PFSK-1 (cell line): ENCODE data around the gene AP5Z1.

Experiments
- FOXP2 ChIP-seq: optimal IDR thresholded peaks from 2 replicates; pipeline ENCODE3; 2011; ENCODE audit warnings: borderline replicate concordance, control low read depth, inconsistent platforms; ENCODE audit not compliant: insufficient read depth; ENCODE audit errors: extremely low read length, extremely low read depth
- POLR2AphosphoS5 ChIP-seq: IDR thresholded peaks from 2 replicates; pipeline ENCODE4 v1.6.1; 2012; ENCODE audit warnings: low read depth, mild to moderate bottlenecking, control low read depth, low read length, moderate library complexity
- SIN3A ChIP-seq: IDR thresholded peaks from 2 replicates; pipeline ENCODE4 v1.6.1; 2012; ENCODE audit warnings: mild to moderate bottlenecking, low read length, moderate library complexity, borderline replicate concordance; ENCODE audit not compliant: insufficient read depth
- TAF1 ChIP-seq: IDR thresholded peaks from 2 replicates; pipeline ENCODE4 v1.6.1; 2012; ENCODE audit warnings: low read length, control low read depth, borderline replicate concordance; ENCODE audit not compliant: insufficient read depth
- TF ChIP-seq, protein P1 (sequence below), 2 experiments: IDR thresholded peaks; 2 replicates each; pipeline versions ENCODE4 v1.6.1 to v1.8.0; 2011 to 2012; ENCODE audit warnings: low read depth in 2 of 2, low read length in 2 of 2, control low read depth in 1 of 2, inconsistent platforms in 1 of 2, mild to moderate bottlenecking in 1 of 2, moderate library complexity in 1 of 2; ENCODE audit not compliant: insufficient read depth in 1 of 2

DNA sequence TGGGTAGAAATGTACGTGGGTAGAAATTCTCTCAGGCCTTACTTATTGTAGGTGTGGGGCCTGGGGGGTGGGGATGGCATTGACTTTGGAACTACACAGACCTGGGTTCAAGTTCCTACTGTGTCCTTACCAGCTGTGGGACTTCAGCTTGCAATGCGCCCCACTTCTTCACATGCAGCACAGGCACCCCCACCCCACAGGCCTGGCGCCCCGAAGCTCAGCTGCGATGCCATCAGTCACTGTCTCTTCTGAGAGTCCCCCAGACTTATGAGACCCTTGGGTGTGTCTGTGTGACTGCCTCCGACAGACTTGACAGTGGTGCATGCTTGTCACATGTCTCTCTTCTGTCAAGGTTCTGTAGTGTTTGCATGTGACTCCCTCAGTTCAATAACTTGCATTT is 3.1 kb upstream of the AP5Z1 start:
- no peak for TF ChIP-seq TAF1
- no peak for TF ChIP-seq POLR2AphosphoS5
- TF ChIP-seq SIN3A: no peak
- TF ChIP-seq, protein P1, sequence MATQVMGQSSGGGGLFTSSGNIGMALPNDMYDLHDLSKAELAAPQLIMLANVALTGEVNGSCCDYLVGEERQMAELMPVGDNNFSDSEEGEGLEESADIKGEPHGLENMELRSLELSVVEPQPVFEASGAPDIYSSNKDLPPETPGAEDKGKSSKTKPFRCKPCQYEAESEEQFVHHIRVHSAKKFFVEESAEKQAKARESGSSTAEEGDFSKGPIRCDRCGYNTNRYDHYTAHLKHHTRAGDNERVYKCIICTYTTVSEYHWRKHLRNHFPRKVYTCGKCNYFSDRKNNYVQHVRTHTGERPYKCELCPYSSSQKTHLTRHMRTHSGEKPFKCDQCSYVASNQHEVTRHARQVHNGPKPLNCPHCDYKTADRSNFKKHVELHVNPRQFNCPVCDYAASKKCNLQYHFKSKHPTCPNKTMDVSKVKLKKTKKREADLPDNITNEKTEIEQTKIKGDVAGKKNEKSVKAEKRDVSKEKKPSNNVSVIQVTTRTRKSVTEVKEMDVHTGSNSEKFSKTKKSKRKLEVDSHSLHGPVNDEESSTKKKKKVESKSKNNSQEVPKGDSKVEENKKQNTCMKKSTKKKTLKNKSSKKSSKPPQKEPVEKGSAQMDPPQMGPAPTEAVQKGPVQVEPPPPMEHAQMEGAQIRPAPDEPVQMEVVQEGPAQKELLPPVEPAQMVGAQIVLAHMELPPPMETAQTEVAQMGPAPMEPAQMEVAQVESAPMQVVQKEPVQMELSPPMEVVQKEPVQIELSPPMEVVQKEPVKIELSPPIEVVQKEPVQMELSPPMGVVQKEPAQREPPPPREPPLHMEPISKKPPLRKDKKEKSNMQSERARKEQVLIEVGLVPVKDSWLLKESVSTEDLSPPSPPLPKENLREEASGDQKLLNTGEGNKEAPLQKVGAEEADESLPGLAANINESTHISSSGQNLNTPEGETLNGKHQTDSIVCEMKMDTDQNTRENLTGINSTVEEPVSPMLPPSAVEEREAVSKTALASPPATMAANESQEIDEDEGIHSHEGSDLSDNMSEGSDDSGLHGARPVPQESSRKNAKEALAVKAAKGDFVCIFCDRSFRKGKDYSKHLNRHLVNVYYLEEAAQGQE (IDR thresholded peaks at IDR 0.05; ENCODE audit: insufficient read depth in 1 of 2, low read depth in 2 of 2, low read length in 2 of 2): no peak
- no peak for TF ChIP-seq FOXP2
